HCT116 (cell line): ENCODE measurements around the gene RPS6KA2. TPM values are rescaled to one million over a fixed set of nuclear protein-coding genes. Genes with fewer than 3 reads are reported as not detected.

Source experiments
- ATAC-seq: fragments of 200-7000 bp; cut with Tn5 transposase; 2 replicates; pipeline ENCODE4 v1.9.1; 2020; ENCODE audit warnings: mild to moderate bottlenecking, moderate library complexity
- BruUV-seq: library from RNA; stranded (reverse); fragments of 400-500 nt; replicated peaks from 2 replicates; lab custom pipeline; 2021; lab: Mats Ljungman, UMichigan
- CTCF ChIA-PET: fragments of 300-600 bp; sonication (Branson Sonifier 250); formaldehyde crosslinking; loops from one replicate; lab custom pipeline; 2021; ENCODE audit warnings: antibody characterized with exemption; lab: Charles Lee
- POLR2A ChIA-PET: fragments of 300-600, 350-600 bp; sonication (Branson Sonifier 250); formaldehyde crosslinking; loops from one replicate; lab custom pipeline; 2021; ENCODE audit warnings: antibody characterized with exemption; lab: Charles Lee
- RAD21 ChIA-PET, 2 experiments: fragments of 300-600 bp; sonication (Branson Sonifier 250); formaldehyde crosslinking; loops; one replicate each; lab custom pipeline; 2023; ENCODE audit warnings: low total read pairs in 2 of 2; ENCODE audit not compliant: uncharacterized antibody in 2 of 2, unreplicated experiment in 2 of 2, low non-redundant PET in 1 of 2; lab: Charles Lee
- DNase-seq: peaks from one replicate; pipeline ENCODE4 v3.0.0-alpha.2; 2010; ENCODE audit warnings: low read depth, low spot score
- H2AFZ ChIP-seq: fragments of 200-600 bp; shearing (Covaris generic), sonication (generic); 2 replicates; pipeline ENCODE4 v1.6.1; 2017; ENCODE audit warnings: low read depth, mixed run types, mixed read lengths, antibody characterized with exemption, low read length; ENCODE audit not compliant: poor library complexity, severe bottlenecking
- H3K27ac ChIP-seq: 2 replicates; pipeline ENCODE4 v1.5.1; 2012; ENCODE audit warnings: low read depth, low read length
- H3K27me3 ChIP-seq: fragments of 200-600 bp; sonication (generic); 2 replicates; pipeline ENCODE4 v1.6.1; 2016; ENCODE audit warnings: mixed run types, low read length, mixed read lengths; ENCODE audit not compliant: insufficient read depth
- H3K36me3 ChIP-seq, 2 experiments: fragments of 200-500 bp in 1 of 2; fragments of 200-600 bp in 1 of 2; sonication (Bioruptor generic) in 1 of 2; sonication (generic) in 1 of 2; 2 replicates each; pipeline versions ENCODE4 v1.5.1 to v1.6.1; 2014 to 2016; ENCODE audit warnings: low read length in 2 of 2, inconsistent platforms in 1 of 2, mixed read lengths in 1 of 2, mixed run types in 1 of 2; ENCODE audit not compliant: insufficient read depth in 2 of 2, control insufficient read depth in 1 of 2
- H3K4me1 ChIP-seq, 2 experiments: fragments of 200-600 bp in 1 of 2; sonication (generic) in 1 of 2; 2 replicates each; pipeline versions ENCODE4 v1.5.1 to v1.6.1; 2012 to 2017; ENCODE audit warnings: low read length in 2 of 2, inconsistent platforms in 1 of 2, mild to moderate bottlenecking in 1 of 2, mixed read lengths in 1 of 2, mixed run types in 1 of 2, moderate library complexity in 1 of 2; ENCODE audit not compliant: insufficient read depth in 2 of 2, control insufficient read depth in 1 of 2
- H3K4me2 ChIP-seq: fragments of 200-600 bp; sonication (generic); 2 replicates; pipeline ENCODE4 v1.6.1; 2017; ENCODE audit warnings: mixed run types, low read length, mixed read lengths
- H3K4me3 ChIP-seq, 2 experiments: fragments of 200-600 bp in 1 of 2; sonication (generic) in 1 of 2; replicated peaks in 1 of 2; 2 replicates each; pipeline ENCODE4 v1.5.1; 2011 to 2016; ENCODE audit warnings: low read length in 2 of 2, control low read depth in 1 of 2, low read depth in 1 of 2, mild to moderate bottlenecking in 1 of 2, mixed read lengths in 1 of 2, mixed run types in 1 of 2
- H3K79me2 ChIP-seq: fragments of 200-600 bp; sonication (generic); 2 replicates; pipeline ENCODE4 v1.6.1; 2017; ENCODE audit warnings: mild to moderate bottlenecking, mixed run types, low read length, moderate library complexity, mixed read lengths; ENCODE audit not compliant: insufficient read depth
- H3K9ac ChIP-seq: fragments of 200-600 bp; sonication (generic); 2 replicates; pipeline ENCODE4 v1.6.1; 2016; ENCODE audit warnings: low read length, mixed read lengths
- H3K9me2 ChIP-seq: fragments of 200-600 bp; sonication (generic), shearing (Covaris generic); 2 replicates; pipeline ENCODE4 v1.6.1; 2017; ENCODE audit warnings: mixed run types, mild to moderate bottlenecking, moderate library complexity; ENCODE audit not compliant: insufficient read depth
- H3K9me3 ChIP-seq, 2 experiments: fragments of 200-500 bp in 1 of 2; fragments of 200-600 bp in 1 of 2; sonication (Bioruptor generic) in 1 of 2; sonication (generic) in 1 of 2; 2 replicates each; pipeline ENCODE4 v1.6.1; 2014 to 2017; ENCODE audit warnings: low read length in 2 of 2, mixed read lengths in 2 of 2, inconsistent platforms in 1 of 2, low read depth in 1 of 2, mild to moderate bottlenecking in 1 of 2, mixed run types in 1 of 2, moderate library complexity in 1 of 2; ENCODE audit not compliant: control insufficient read depth in 1 of 2, insufficient read depth in 1 of 2
- H4K20me1 ChIP-seq: fragments of 200-600 bp; sonication (generic), shearing (Covaris generic); 2 replicates; pipeline ENCODE4 v1.6.1; 2017; ENCODE audit warnings: mixed run types, mild to moderate bottlenecking, moderate library complexity; ENCODE audit not compliant: insufficient read depth
- CEBPB ChIP-seq: IDR thresholded peaks from 2 replicates; pipeline ENCODE4 v1.6.1; 2012; ENCODE audit warnings: low read depth
- EGR1 ChIP-seq: IDR thresholded peaks from 2 replicates; pipeline ENCODE4 v1.6.1; 2012; ENCODE audit warnings: low read depth
- ELF1 ChIP-seq: IDR thresholded peaks from 2 replicates; pipeline ENCODE4 v1.6.1; 2012; ENCODE audit warnings: low read depth, borderline replicate concordance
- FOSL1 ChIP-seq: IDR thresholded peaks from 2 replicates; pipeline ENCODE4 v1.6.1; 2012; ENCODE audit warnings: low read depth
- POLR2A ChIP-seq: IDR thresholded peaks from 2 replicates; pipeline ENCODE4 v1.7.0; 2011; ENCODE audit warnings: borderline replicate concordance; ENCODE audit not compliant: insufficient read depth, insufficient read length; ENCODE audit errors: extremely low read depth
- POLR2AphosphoS5 ChIP-seq: IDR thresholded peaks from 2 replicates; pipeline ENCODE4 v1.6.1; 2011; ENCODE audit warnings: mild to moderate bottlenecking, low read depth, low read length, moderate library complexity
- RAD21 ChIP-seq: IDR thresholded peaks from 2 replicates; pipeline ENCODE4 v1.6.1; 2012; ENCODE audit warnings: low read depth, mild to moderate bottlenecking
- SIN3A ChIP-seq: IDR thresholded peaks from 2 replicates; pipeline ENCODE4 v1.6.1; 2012; ENCODE audit warnings: low read depth
- SP1 ChIP-seq: IDR thresholded peaks from 2 replicates; pipeline ENCODE4 v1.6.1; 2012; ENCODE audit warnings: low read depth
- YY1 ChIP-seq: IDR thresholded peaks from 2 replicates; pipeline ENCODE4 v1.6.1; 2011; ENCODE audit warnings: low read length, low read depth, moderate library complexity, mild to moderate bottlenecking; ENCODE audit not compliant: insufficient replicate concordance; ENCODE audit errors: extremely low read depth
- ZFX ChIP-seq: fragments of 450-650 bp; IDR thresholded peaks from 2 replicates; pipeline ENCODE4 v1.6.1; 2017
- ZNF274 ChIP-seq: fragments of 200-500 bp; sonication (Bioruptor generic); IDR thresholded peaks from 2 replicates; pipeline ENCODE4 v1.6.1; 2014; ENCODE audit warnings: mild to moderate bottlenecking, low read depth, low read length, inconsistent platforms
- intact Hi-C: fragments of 100-400 bp; cut with micrococcal nuclease; formaldehyde crosslinking; loops from 2 replicates; pipeline ENCODE4 v1.10.0; 2022
- total RNA-seq: library from RNA; stranded (reverse); gene quantifications from one replicate; pipeline ENCODE4 v1.2.1, GENCODE V29; 2021; ENCODE audit not compliant: unreplicated experiment
- TF ChIP-seq, protein P1 (sequence below): IDR thresholded peaks from 2 replicates; pipeline ENCODE4 v1.6.1; 2012
- TF ChIP-seq, protein P2 (sequence below): IDR thresholded peaks from 2 replicates; pipeline ENCODE4 v1.6.1; 2012; ENCODE audit warnings: low read depth
- TF ChIP-seq, protein P3 (sequence below), 3 experiments: fragments of 200-600 bp in 1 of 3; sonication (generic) in 1 of 3; IDR thresholded peaks in 2 of 3; conservative IDR thresholded peaks in 1 of 3; 2 replicates each; pipeline ENCODE4 v1.5.1; 2012 to 2017; ENCODE audit warnings: low read depth in 2 of 3, low read length in 2 of 3, antibody characterized with exemption in 1 of 3, borderline replicate concordance in 1 of 3, control low read depth in 1 of 3, mild to moderate bottlenecking in 1 of 3, mixed read lengths in 1 of 3, mixed run types in 1 of 3, moderate library complexity in 1 of 3; ENCODE audit not compliant: insufficient read depth in 1 of 3
- TF ChIP-seq, protein P4 (sequence below): IDR thresholded peaks from 2 replicates; pipeline ENCODE4 v1.6.1; 2011; ENCODE audit warnings: mild to moderate bottlenecking, low read length, moderate library complexity; ENCODE audit not compliant: insufficient replicate concordance; ENCODE audit errors: extremely low read depth

RPS6KA2 gene
- total RNA-seq, 1 experiment from 2014 or later: 8.5 TPM

GRCh38 chr6:166377721-166378120 is 249.3 kb downstream of the RPS6KA2 start:
- ChIA-PET CTCF (no interaction called here), POLR2A (interaction anchor here (1.0 kb wide), 1 partner anchor 36 kb away, joined by 3 read pairs; the partner anchor contains the start of gene SFT2D1)
- H3K4me3 ChIP-seq: no peak overlapping the region

More at GRCh38 chr6:166377721-166378120, 249.3 kb downstream of the RPS6KA2 start:
- Histone ChIP-seq H4K20me1 (no peaks in the 10 kb centered on the region), H3K36me3 (no peaks in the 10 kb centered on the region), H2AFZ (no peak overlapping the region), H3K27ac (no peak overlapping the region), H3K9ac (no peak overlapping the region), H3K27me3 (no peaks in the 10 kb centered on the region), H3K4me1 (peaks cover 0 to 10% of the 10 kb centered on the region in 2 experiments; a peak in 1 of 4 replicates), H3K9me3 (no peaks in the 10 kb centered on the region), H3K9me2 (no peaks in the 10 kb centered on the region), H3K4me2 (no peak overlapping the region), H3K79me2 (no peaks in the 10 kb centered on the region)
- RAD21 ChIA-PET: no interaction called here
- TF ChIP-seq CEBPB (no peak), FOSL1 (no peak), POLR2A (no peak), ZFX (no peak), EGR1 (no peak), ZNF274 (no peak), ELF1 (no peak), RAD21 (no peak), YY1 (no peak), POLR2AphosphoS5 (no peak), SIN3A (no peak), SP1 (no peak)
- TF ChIP-seq, protein P1, sequence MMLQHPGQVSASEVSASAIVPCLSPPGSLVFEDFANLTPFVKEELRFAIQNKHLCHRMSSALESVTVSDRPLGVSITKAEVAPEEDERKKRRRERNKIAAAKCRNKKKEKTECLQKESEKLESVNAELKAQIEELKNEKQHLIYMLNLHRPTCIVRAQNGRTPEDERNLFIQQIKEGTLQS: no peak
- TF ChIP-seq, protein P2, sequence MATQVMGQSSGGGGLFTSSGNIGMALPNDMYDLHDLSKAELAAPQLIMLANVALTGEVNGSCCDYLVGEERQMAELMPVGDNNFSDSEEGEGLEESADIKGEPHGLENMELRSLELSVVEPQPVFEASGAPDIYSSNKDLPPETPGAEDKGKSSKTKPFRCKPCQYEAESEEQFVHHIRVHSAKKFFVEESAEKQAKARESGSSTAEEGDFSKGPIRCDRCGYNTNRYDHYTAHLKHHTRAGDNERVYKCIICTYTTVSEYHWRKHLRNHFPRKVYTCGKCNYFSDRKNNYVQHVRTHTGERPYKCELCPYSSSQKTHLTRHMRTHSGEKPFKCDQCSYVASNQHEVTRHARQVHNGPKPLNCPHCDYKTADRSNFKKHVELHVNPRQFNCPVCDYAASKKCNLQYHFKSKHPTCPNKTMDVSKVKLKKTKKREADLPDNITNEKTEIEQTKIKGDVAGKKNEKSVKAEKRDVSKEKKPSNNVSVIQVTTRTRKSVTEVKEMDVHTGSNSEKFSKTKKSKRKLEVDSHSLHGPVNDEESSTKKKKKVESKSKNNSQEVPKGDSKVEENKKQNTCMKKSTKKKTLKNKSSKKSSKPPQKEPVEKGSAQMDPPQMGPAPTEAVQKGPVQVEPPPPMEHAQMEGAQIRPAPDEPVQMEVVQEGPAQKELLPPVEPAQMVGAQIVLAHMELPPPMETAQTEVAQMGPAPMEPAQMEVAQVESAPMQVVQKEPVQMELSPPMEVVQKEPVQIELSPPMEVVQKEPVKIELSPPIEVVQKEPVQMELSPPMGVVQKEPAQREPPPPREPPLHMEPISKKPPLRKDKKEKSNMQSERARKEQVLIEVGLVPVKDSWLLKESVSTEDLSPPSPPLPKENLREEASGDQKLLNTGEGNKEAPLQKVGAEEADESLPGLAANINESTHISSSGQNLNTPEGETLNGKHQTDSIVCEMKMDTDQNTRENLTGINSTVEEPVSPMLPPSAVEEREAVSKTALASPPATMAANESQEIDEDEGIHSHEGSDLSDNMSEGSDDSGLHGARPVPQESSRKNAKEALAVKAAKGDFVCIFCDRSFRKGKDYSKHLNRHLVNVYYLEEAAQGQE: no peak
- TF ChIP-seq, protein P3, sequence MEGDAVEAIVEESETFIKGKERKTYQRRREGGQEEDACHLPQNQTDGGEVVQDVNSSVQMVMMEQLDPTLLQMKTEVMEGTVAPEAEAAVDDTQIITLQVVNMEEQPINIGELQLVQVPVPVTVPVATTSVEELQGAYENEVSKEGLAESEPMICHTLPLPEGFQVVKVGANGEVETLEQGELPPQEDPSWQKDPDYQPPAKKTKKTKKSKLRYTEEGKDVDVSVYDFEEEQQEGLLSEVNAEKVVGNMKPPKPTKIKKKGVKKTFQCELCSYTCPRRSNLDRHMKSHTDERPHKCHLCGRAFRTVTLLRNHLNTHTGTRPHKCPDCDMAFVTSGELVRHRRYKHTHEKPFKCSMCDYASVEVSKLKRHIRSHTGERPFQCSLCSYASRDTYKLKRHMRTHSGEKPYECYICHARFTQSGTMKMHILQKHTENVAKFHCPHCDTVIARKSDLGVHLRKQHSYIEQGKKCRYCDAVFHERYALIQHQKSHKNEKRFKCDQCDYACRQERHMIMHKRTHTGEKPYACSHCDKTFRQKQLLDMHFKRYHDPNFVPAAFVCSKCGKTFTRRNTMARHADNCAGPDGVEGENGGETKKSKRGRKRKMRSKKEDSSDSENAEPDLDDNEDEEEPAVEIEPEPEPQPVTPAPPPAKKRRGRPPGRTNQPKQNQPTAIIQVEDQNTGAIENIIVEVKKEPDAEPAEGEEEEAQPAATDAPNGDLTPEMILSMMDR (IDR thresholded peaks at IDR 0.05 in 2 of 3, conservative IDR thresholded peaks at IDR 0.05 in 1 of 3; ENCODE audit: borderline replicate concordance in 1 of 3, insufficient read depth in 1 of 3, low read depth in 2 of 3, low read length in 2 of 3): no peak
- TF ChIP-seq, protein P4, sequence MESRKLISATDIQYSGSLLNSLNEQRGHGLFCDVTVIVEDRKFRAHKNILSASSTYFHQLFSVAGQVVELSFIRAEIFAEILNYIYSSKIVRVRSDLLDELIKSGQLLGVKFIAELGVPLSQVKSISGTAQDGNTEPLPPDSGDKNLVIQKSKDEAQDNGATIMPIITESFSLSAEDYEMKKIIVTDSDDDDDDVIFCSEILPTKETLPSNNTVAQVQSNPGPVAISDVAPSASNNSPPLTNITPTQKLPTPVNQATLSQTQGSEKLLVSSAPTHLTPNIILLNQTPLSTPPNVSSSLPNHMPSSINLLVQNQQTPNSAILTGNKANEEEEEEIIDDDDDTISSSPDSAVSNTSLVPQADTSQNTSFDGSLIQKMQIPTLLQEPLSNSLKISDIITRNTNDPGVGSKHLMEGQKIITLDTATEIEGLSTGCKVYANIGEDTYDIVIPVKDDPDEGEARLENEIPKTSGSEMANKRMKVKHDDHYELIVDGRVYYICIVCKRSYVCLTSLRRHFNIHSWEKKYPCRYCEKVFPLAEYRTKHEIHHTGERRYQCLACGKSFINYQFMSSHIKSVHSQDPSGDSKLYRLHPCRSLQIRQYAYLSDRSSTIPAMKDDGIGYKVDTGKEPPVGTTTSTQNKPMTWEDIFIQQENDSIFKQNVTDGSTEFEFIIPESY: no peak
- ATAC-seq: no peak
- intact Hi-C loops: no loop called here
- no peak for DNase-seq
- BruUV-seq: no TSS peak
